Measurements from ENCODE around the gene NMNAT3. TPM values are rescaled to one million over a fixed set of nuclear protein-coding genes. Genes with fewer than 3 reads are reported as not detected.

Gene NMNAT3
- total RNA-seq, 1 donor from 2014 or later = 2.5 TPM

- Mint-ChIP-seq H3K4me3 (ENCODE audit: unreplicated experiment) (no peak overlapping the region), H3K36me3 (ENCODE audit: unreplicated experiment) (no peaks in the 10 kb centered on the region), H3K9me3 (ENCODE audit: unreplicated experiment) (no peaks in the 10 kb centered on the region), H3K4me1 (ENCODE audit: unreplicated experiment) (no peaks in the 10 kb centered on the region), H3K27me3 (ENCODE audit: unreplicated experiment) (peaks cover 30% of the 10 kb centered on the region), H3K27ac (ENCODE audit: unreplicated experiment) (no peak overlapping the region)
- no peak for DNase-seq (ENCODE audit: extremely low spot score, unreplicated experiment)
- TF ChIP-seq CTCF (IDR thresholded peaks at IDR 0.05) = no peak
Measured at GRCh38 chr3:139640456-139640855, 37.3 kb downstream of the NMNAT3 start.

GRCh38 chr3:139639662-139640061, 38.1 kb downstream of the NMNAT3 start:
- Mint-ChIP-seq H3K4me3 (ENCODE audit: unreplicated experiment) (no peak overlapping the region), H3K27me3 (ENCODE audit: unreplicated experiment) (peaks cover 30% of the 10 kb centered on the region), H3K9me3 (ENCODE audit: unreplicated experiment) (no peaks in the 10 kb centered on the region), H3K4me1 (ENCODE audit: unreplicated experiment) (no peaks in the 10 kb centered on the region), H3K27ac (ENCODE audit: unreplicated experiment) (no peak overlapping the region), H3K36me3 (ENCODE audit: unreplicated experiment) (no peaks in the 10 kb centered on the region)
- no peak for TF ChIP-seq CTCF (IDR thresholded peaks at IDR 0.05)
- no peak for DNase-seq (ENCODE audit: extremely low spot score, unreplicated experiment)

- H3K27me3 Mint-ChIP-seq (ENCODE audit: unreplicated experiment) = peaks cover 31% of the 10 kb centered on the region
- no peak for TF ChIP-seq CTCF (IDR thresholded peaks at IDR 0.05)
- H3K36me3 Mint-ChIP-seq (ENCODE audit: unreplicated experiment) = no peaks in the 10 kb centered on the region
- peaks cover 11% of the 10 kb centered on the region for H3K4me1 Mint-ChIP-seq (ENCODE audit: unreplicated experiment)
- H3K4me3 Mint-ChIP-seq (ENCODE audit: unreplicated experiment) = no peak overlapping the region
- DNase-seq (ENCODE audit: extremely low spot score, unreplicated experiment) = no peak
- no peaks in the 10 kb centered on the region for H3K9me3 Mint-ChIP-seq (ENCODE audit: unreplicated experiment)
- no peak overlapping the region for H3K27ac Mint-ChIP-seq (ENCODE audit: unreplicated experiment)
Measured at GRCh38 chr3:139638518-139638917, 39.3 kb downstream of the NMNAT3 start.

- Mint-ChIP-seq H3K27ac (ENCODE audit: unreplicated experiment) (no peak overlapping the region), H3K27me3 (ENCODE audit: unreplicated experiment) (peaks cover 38% of the 10 kb centered on the region), H3K36me3 (ENCODE audit: unreplicated experiment) (no peaks in the 10 kb centered on the region), H3K9me3 (ENCODE audit: unreplicated experiment) (no peaks in the 10 kb centered on the region), H3K4me1 (ENCODE audit: unreplicated experiment) (peaks cover 12% of the 10 kb centered on the region), H3K4me3 (ENCODE audit: unreplicated experiment) (no peak overlapping the region)
- DNase-seq (ENCODE audit: extremely low spot score, unreplicated experiment) = no peak
- no peak for TF ChIP-seq CTCF (IDR thresholded peaks at IDR 0.05)
Measured at GRCh38 chr3:139636511-139636910, 41.3 kb downstream of the NMNAT3 start.

- H3K9me3 Mint-ChIP-seq (ENCODE audit: unreplicated experiment) = no peaks in the 10 kb centered on the region
Measured at GRCh38 chr3:139634111-139634635, 43.6 kb downstream of the NMNAT3 start.

More at GRCh38 chr3:139634111-139634635, 43.6 kb downstream of the NMNAT3 start:
- Mint-ChIP-seq H3K27me3 (ENCODE audit: unreplicated experiment) (peaks cover 41% of the 10 kb centered on the region), H3K36me3 (ENCODE audit: unreplicated experiment) (no peaks in the 10 kb centered on the region), H3K27ac (ENCODE audit: unreplicated experiment) (no peak overlapping the region), H3K4me3 (ENCODE audit: unreplicated experiment) (no peak overlapping the region), H3K4me1 (ENCODE audit: unreplicated experiment) (peaks cover 13% of the 10 kb centered on the region)
- DNase-seq (ENCODE audit: extremely low spot score, unreplicated experiment) = no peak
- no peak for TF ChIP-seq CTCF (IDR thresholded peaks at IDR 0.05)

Measured in osteocyte (in vitro differentiated cells).